Testis (tissue), 3 donors: Measurements from ENCODE around the gene EPS15. TPM values are rescaled to one million over a fixed set of nuclear protein-coding genes. Genes with fewer than 3 reads are reported as not detected.
"Not testable (repeated sequence)": the region's sequence is repeated elsewhere in the genome, so short reads cannot be mapped to it uniquely, and the experiment has no call there.

Source experiments
- DNase-seq: peaks from one replicate; pipeline ENCODE4 v3.0.0-alpha.2; 2019
- H3K27ac ChIP-seq, 2 donors: fragments of 200-600 bp; sonication (generic); one replicate each; pipeline ENCODE4 v1.5.1; 2019
- H3K27me3 ChIP-seq: fragments of 200-600 bp; sonication (generic); one replicate; pipeline ENCODE4 v1.5.1; 2019
- H3K36me3 ChIP-seq: fragments of 200-600 bp; sonication (generic); one replicate; pipeline ENCODE4 v1.5.1; 2017; ENCODE audit warnings: low read depth; ENCODE audit errors: missing control alignments
- H3K4me1 ChIP-seq: fragments of 200-600 bp; sonication (generic); one replicate; pipeline ENCODE4 v1.5.1; 2019
- H3K4me3 ChIP-seq, 2 donors: fragments of 200-600 bp; sonication (generic); one replicate each; pipeline ENCODE4 v1.5.1; 2017 to 2019
- H3K9me3 ChIP-seq: fragments of 200-600 bp; sonication (generic); one replicate; pipeline ENCODE4 v1.5.1; 2017
- CTCF ChIP-seq, 3 experiments: fragments of 450-650 bp in 2 of 3; fragments of 200-600 bp in 1 of 3; sonication (generic) in 1 of 3; IDR thresholded peaks; one replicate each; pipeline ENCODE4 v1.5.1; 2016 to 2019; ENCODE audit warnings: antibody characterized with exemption in 3 of 3, mild to moderate bottlenecking in 2 of 3, moderate library complexity in 1 of 3
- POLR2A ChIP-seq: fragments of 450-650 bp; IDR thresholded peaks from one replicate; pipeline ENCODE4 v1.6.1; 2017; ENCODE audit warnings: antibody characterized with exemption, mild to moderate bottlenecking, moderate library complexity
- WGBS, 2 donors: methylation state at CpG; one replicate each; pipeline ENCODE4 v1.1.5; 2018; 5-methylcytosine and 5-hydroxymethylcytosine counted together
- intact Hi-C: fragments of 100-400 bp; cut with DNase I; formaldehyde crosslinking; loops from one replicate; pipeline ENCODE4 v1.15.1; 2023; ENCODE audit warnings: low total_unique reads
- polyA plus RNA-seq: library from polyadenylated mRNA; stranded (reverse); fragments of 350-450 nt; fragmentation: Illumina TruSeq; extraction: RNeasy Lipid Tissue Mini Kit (QIAGEN cat#74804); gene quantifications from one replicate; pipeline ENCODE4 v1.2.3, GENCODE V29; 2014; ENCODE audit warnings: low read depth, low replicate concordance; ENCODE audit not compliant: insufficient read depth
- total RNA-seq, 2 donors: library from RNA; depleted of rRNA; stranded (reverse); fragments of >200 nt; gene quantifications; one replicate each; pipeline ENCODE4 v1.2.3, GENCODE V29; 2016

EPS15 gene
- total and polyA plus RNA-seq, 3 donors from 2014 or later: 77.2 to 127 (median 108) TPM

GRCh38 chr1:51453010-51453409, 66.1 kb downstream of the EPS15 start:
- Histone ChIP-seq H3K4me3 (no peak overlapping the region), H3K27ac (no peak overlapping the region), H3K4me1 (no peaks in the 10 kb centered on the region), H3K9me3 (no peaks in the 10 kb centered on the region), H3K27me3 (no peaks in the 10 kb centered on the region), H3K36me3 (no peaks in the 10 kb centered on the region)
- 58 to 69% methylated on average over 2 of the region's 2 CpGs for WGBS, 2 donors
- TF ChIP-seq POLR2A (no peak), CTCF (IDR thresholded peaks at IDR 0.05) (no peak)
- DNase-seq: no peak
- intact Hi-C loops: no loop called here

- H3K9me3 ChIP-seq, H3K4me1 ChIP-seq, intact Hi-C loops, H3K36me3 ChIP-seq, H3K27ac ChIP-seq, DNase-seq, H3K4me3 ChIP-seq, H3K27me3 ChIP-seq: not testable (repeated sequence)
- WGBS, 2 donors: 100% methylated on average over 1 of the region's 1 CpG
Observed at GRCh38 chr1:51448844-51449454, 70.1 kb downstream of the EPS15 start.

- Histone ChIP-seq H3K36me3 (no peaks in the 10 kb centered on the region), H3K27ac (no peak overlapping the region), H3K27me3 (no peaks in the 10 kb centered on the region), H3K4me1 (no peaks in the 10 kb centered on the region), H3K9me3 (no peaks in the 10 kb centered on the region), H3K4me3 (no peak overlapping the region)
- intact Hi-C loops: no loop called here
- no peak for DNase-seq
- 88 to 92% methylated on average over 2 of the region's 2 CpGs for WGBS, 2 donors
- TF ChIP-seq POLR2A (no peak), CTCF (IDR thresholded peaks at IDR 0.05) (no peak)
Observed at GRCh38 chr1:51445351-51446090, 73.5 kb downstream of the EPS15 start.

- Histone ChIP-seq H3K27me3 (no peaks in the 10 kb centered on the region), H3K9me3 (no peaks in the 10 kb centered on the region), H3K36me3 (no peaks in the 10 kb centered on the region), H3K27ac (no peak overlapping the region), H3K4me1 (no peaks in the 10 kb centered on the region), H3K4me3 (no peak overlapping the region)
- no peak for DNase-seq
- 73 to 75% methylated on average over 3 of the region's 3 CpGs for WGBS, 2 donors
- intact Hi-C loops: no loop called here
- TF ChIP-seq POLR2A (no peak), CTCF (IDR thresholded peaks at IDR 0.05) (no peak)
Observed at GRCh38 chr1:51444534-51445192, 74.4 kb downstream of the EPS15 start.

GRCh38 chr1:51444096-51444495, 75.0 kb downstream of the EPS15 start:
- no peaks in the 10 kb centered on the region for H3K9me3 ChIP-seq
- no peak for TF ChIP-seq POLR2A
- TF ChIP-seq CTCF (IDR thresholded peaks at IDR 0.05): no peak
- H3K27ac ChIP-seq: no peak overlapping the region
- no peaks in the 10 kb centered on the region for H3K27me3 ChIP-seq
- intact Hi-C loops: no loop called here
- no peak overlapping the region for H3K4me3 ChIP-seq
- WGBS, 2 donors: 84 to 91% methylated on average over 1 of the region's 1 CpG
- H3K4me1 ChIP-seq: no peaks in the 10 kb centered on the region
- H3K36me3 ChIP-seq: no peaks in the 10 kb centered on the region
- DNase-seq: no peak
